ENCODE measurements around the gene OR4F15. TPM values are rescaled to one million over a fixed set of nuclear protein-coding genes. Genes with fewer than 3 reads are reported as not detected.

Gene OR4F15
- total RNA-seq, 2 experiments from 2014 or later: not detected

- Mint-ChIP-seq H3K27me3 (peaks cover 31% of the 10 kb centered on the region), H3K9me3 (no peaks in the 10 kb centered on the region), H3K4me3 (no peak overlapping the region), H3K4me1 (no peaks in the 10 kb centered on the region), H3K27ac (no peak overlapping the region), H3K36me3 (no peaks in the 10 kb centered on the region)
- DNase-seq (no peak), ATAC-seq (ENCODE audit: low read depth) (no peak)
- POLR2A ChIA-PET: no interaction called here
These were observed 1.5 kb upstream of the OR4F15 start for GRCh38 chr15:101810456-101810855.

DNA sequence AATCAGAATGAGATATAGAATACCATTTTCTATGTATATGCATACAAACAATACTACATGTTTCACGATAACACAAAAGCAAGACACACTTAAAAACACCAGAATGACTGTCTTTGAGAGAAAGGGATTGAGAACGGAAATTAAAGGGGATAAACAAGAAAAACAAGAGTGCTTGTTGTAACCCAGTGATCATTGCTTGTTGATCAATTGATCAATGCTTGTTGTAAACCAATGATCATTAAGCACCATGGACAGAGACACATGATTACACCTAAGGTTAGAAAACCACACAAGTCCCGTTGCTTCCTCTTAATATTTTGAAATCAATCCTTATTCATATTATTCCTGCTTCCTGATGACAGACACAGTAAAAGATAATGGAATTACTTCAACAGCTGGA is 1.1 kb upstream of the OR4F15 start:
- ATAC-seq (ENCODE audit: low read depth) (no peak), DNase-seq (no peak)
- H3K27ac Mint-ChIP-seq: no peak overlapping the region
- POLR2A ChIA-PET: no interaction called here
- H3K27me3 Mint-ChIP-seq: peaks cover 31% of the 10 kb centered on the region
- H3K9me3 Mint-ChIP-seq: no peaks in the 10 kb centered on the region
- H3K4me1 Mint-ChIP-seq: no peaks in the 10 kb centered on the region
- no peaks in the 10 kb centered on the region for H3K36me3 Mint-ChIP-seq
- no peak overlapping the region for H3K4me3 Mint-ChIP-seq

- H3K4me3 Mint-ChIP-seq: no peak overlapping the region
These were observed 2.0 kb downstream of the OR4F15 start for GRCh38 chr15:101813803-101814534.

DNA sequence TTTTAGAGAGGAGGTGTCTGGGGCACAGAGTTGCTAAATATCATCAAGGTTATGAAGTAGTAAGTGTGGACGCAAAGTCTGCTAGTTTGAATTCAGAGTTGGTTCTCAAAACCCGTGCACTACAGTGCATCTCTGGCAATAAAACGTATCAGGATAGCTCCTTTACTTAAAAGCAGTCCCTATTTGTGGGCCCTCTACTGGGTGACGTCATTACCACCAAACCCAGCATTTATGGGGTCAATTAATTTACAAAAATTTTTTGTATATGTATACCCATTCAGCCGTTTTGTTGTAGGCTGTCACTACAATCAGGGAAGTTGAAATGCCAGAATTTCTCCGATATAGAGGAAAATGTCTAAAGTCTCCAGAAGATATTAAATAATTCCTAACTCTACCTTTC is 8.8 kb downstream of the OR4F15 start:
- ATAC-seq (ENCODE audit: low read depth): no peak
- Mint-ChIP-seq H3K27me3 (peaks cover 14% of the 10 kb centered on the region), H3K9me3 (no peaks in the 10 kb centered on the region), H3K27ac (no peak overlapping the region), H3K36me3 (no peaks in the 10 kb centered on the region), H3K4me1 (no peaks in the 10 kb centered on the region), H3K4me3 (no peak overlapping the region)
- POLR2A ChIA-PET: no interaction called here
- no peak for DNase-seq

More at GRCh38 chr15:101813803-101814534, 2.0 kb downstream of the OR4F15 start:
- H3K27ac Mint-ChIP-seq: no peak overlapping the region
- H3K27me3 Mint-ChIP-seq: peaks cover 29% of the 10 kb centered on the region
- H3K36me3 Mint-ChIP-seq: no peaks in the 10 kb centered on the region
- H3K4me1 Mint-ChIP-seq: no peaks in the 10 kb centered on the region
- POLR2A ChIA-PET: no interaction called here
- ATAC-seq (ENCODE audit: low read depth) (no peak), DNase-seq (no peak)
- no peaks in the 10 kb centered on the region for H3K9me3 Mint-ChIP-seq

DNA sequence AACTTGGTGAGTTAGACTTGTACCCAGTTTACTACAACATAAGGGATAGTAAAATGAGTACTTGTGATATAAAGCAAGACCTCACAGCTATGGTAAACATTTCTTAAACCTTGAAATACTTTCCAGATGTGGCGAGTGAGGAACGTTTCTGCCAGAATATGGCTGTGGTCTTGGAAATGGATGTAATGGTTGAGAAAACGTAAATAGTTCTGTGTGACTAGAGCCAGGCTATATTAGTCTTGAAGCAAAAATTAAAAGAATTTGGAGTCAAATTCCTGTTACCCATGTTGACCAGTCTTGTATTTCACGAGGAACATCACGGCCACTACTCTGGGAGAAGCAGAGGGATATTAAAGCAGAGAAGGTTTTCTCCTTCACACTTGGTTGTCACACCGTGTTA is 15.3 kb downstream of the OR4F15 start:
- DNase-seq (no peak), ATAC-seq (ENCODE audit: low read depth) (no peak)
- Mint-ChIP-seq H3K4me1 (no peaks in the 10 kb centered on the region), H3K27me3 (peaks cover 21% of the 10 kb centered on the region), H3K27ac (no peak overlapping the region), H3K36me3 (no peaks in the 10 kb centered on the region), H3K4me3 (no peak overlapping the region), H3K9me3 (no peaks in the 10 kb centered on the region)
- POLR2A ChIA-PET: no interaction called here

DNA sequence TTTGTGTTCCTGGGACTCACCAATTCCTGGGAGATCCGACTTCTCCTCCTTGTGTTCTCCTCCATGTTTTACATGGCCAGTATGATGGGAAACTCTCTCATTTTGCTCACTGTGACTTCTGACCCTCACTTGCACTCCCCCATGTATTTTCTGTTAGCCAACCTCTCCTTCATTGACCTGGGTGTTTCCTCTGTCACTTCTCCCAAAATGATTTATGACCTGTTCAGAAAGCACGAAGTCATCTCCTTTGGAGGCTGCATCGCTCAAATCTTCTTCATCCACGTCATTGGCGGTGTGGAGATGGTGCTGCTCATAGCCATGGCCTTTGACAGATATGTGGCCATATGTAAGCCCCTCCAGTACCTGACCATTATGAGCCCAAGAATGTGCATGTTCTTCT is 16.8 kb downstream of the OR4F15 start:
- Mint-ChIP-seq H3K9me3 (no peaks in the 10 kb centered on the region), H3K36me3 (no peaks in the 10 kb centered on the region), H3K4me3 (no peak overlapping the region), H3K4me1 (no peaks in the 10 kb centered on the region), H3K27me3 (peaks cover 26% of the 10 kb centered on the region), H3K27ac (no peak overlapping the region)
- no peak for DNase-seq
- ATAC-seq (ENCODE audit: low read depth): no peak
- POLR2A ChIA-PET: no interaction called here

DNA sequence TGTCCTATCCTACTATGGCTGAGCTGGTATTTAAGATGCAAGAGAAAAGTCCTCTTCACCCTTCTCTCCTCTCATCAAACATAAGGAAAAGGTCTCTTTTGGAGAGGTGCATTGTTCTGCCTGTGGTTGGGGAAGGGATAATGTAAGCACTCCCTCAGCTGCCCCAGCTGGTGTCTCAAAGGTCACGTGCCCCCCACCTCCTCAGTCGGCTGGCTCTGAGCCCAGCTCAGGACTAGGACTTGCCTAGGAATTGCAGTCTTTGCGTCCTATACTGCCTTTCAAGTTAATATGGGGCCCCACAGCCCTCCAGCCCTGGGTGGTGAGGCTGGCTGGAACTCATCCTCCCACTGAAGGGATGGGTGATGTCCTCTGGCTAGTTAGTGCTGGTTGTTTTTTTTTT is 29.7 kb downstream of the OR4F15 start:
- ATAC-seq (ENCODE audit: low read depth): no peak
- Mint-ChIP-seq H3K27ac (no peak overlapping the region), H3K4me1 (no peaks in the 10 kb centered on the region), H3K36me3 (no peaks in the 10 kb centered on the region), H3K4me3 (no peak overlapping the region), H3K9me3 (no peaks in the 10 kb centered on the region), H3K27me3 (peaks cover 5% of the 10 kb centered on the region)
- no peak for DNase-seq
- POLR2A ChIA-PET: no interaction called here

- DNase-seq (no peak), ATAC-seq (ENCODE audit: low read depth) (no peak)
- no peaks in the 10 kb centered on the region for H3K36me3 Mint-ChIP-seq
- peaks cover 10% of the 10 kb centered on the region for H3K27me3 Mint-ChIP-seq
- no peaks in the 10 kb centered on the region for H3K9me3 Mint-ChIP-seq
- H3K27ac Mint-ChIP-seq: no peak overlapping the region
- POLR2A ChIA-PET: no interaction called here
- no peak overlapping the region for H3K4me3 Mint-ChIP-seq
- no peaks in the 10 kb centered on the region for H3K4me1 Mint-ChIP-seq
These were observed 32.9 kb downstream of the OR4F15 start for GRCh38 chr15:101844916-101845315.

- Mint-ChIP-seq H3K4me3 (no peak overlapping the region), H3K4me1 (no peaks in the 10 kb centered on the region), H3K27ac (no peak overlapping the region), H3K9me3 (no peaks in the 10 kb centered on the region), H3K36me3 (no peaks in the 10 kb centered on the region), H3K27me3 (peaks cover 44% of the 10 kb centered on the region)
- DNase-seq: no peak
- POLR2A ChIA-PET: no interaction called here
- ATAC-seq (ENCODE audit: low read depth): no peak
These were observed 40.4 kb downstream of the OR4F15 start for GRCh38 chr15:101852356-101852755.

Other genes starting within 250 kb of the OR4F15 start
- gene TM2D3, start 159.8 kb upstream of the OR4F15 start, total RNA-seq: 10 to 100 TPM; 42.7 to 45.8 TPM
- gene TARS3, start 87.7 kb upstream of the OR4F15 start, total RNA-seq: 10 to 100 TPM; 13.9 to 16.9 TPM
- not detected for gene OR4F6, start 8.7 kb upstream of the OR4F15 start, total RNA-seq